Liver (tissue), 3 donors: ENCODE measurements around the gene HDDC3.

Source experiments
- ATF3 ChIP-seq: IDR thresholded peaks from 2 replicates; pipeline ENCODE4 v1.6.1; 2016; ENCODE audit warnings: antibody characterized with exemption
- GABPA ChIP-seq, 2 donors: IDR thresholded peaks in 1 of 2; conservative IDR thresholded peaks in 1 of 2; 2 replicates each; pipeline ENCODE4 v1.6.1; 2016; ENCODE audit warnings: antibody characterized with exemption in 2 of 2, mild to moderate bottlenecking in 1 of 2, moderate library complexity in 1 of 2
- JUND ChIP-seq, 2 donors: IDR thresholded peaks; 2 replicates each; pipeline ENCODE4 v1.6.1; 2016; ENCODE audit warnings: antibody characterized with exemption in 2 of 2
- RXRA ChIP-seq, 2 donors: IDR thresholded peaks; 2 replicates each; pipeline ENCODE4 v1.6.1; 2017 to 2018; ENCODE audit warnings: antibody characterized with exemption in 2 of 2, mild to moderate bottlenecking in 1 of 2
- TAF1 ChIP-seq: conservative IDR thresholded peaks from 2 replicates; pipeline ENCODE4 v1.6.1; 2016; ENCODE audit warnings: antibody characterized with exemption, mild to moderate bottlenecking
- TF ChIP-seq, protein P1 (sequence below): fragments of 150-350 bp; IDR thresholded peaks from 2 replicates; pipeline ENCODE4 v1.5.1; 2017; ENCODE audit warnings: improper control_type of control experiment, low read depth, low read length; ENCODE audit not compliant: missing input control
- TF ChIP-seq, protein P2 (sequence below): IDR thresholded peaks from 2 replicates; pipeline ENCODE4 v1.6.1; 2016; ENCODE audit warnings: antibody characterized with exemption
- donor health status: healthy.
- donor health status: healthy.

- TF ChIP-seq, protein P1, sequence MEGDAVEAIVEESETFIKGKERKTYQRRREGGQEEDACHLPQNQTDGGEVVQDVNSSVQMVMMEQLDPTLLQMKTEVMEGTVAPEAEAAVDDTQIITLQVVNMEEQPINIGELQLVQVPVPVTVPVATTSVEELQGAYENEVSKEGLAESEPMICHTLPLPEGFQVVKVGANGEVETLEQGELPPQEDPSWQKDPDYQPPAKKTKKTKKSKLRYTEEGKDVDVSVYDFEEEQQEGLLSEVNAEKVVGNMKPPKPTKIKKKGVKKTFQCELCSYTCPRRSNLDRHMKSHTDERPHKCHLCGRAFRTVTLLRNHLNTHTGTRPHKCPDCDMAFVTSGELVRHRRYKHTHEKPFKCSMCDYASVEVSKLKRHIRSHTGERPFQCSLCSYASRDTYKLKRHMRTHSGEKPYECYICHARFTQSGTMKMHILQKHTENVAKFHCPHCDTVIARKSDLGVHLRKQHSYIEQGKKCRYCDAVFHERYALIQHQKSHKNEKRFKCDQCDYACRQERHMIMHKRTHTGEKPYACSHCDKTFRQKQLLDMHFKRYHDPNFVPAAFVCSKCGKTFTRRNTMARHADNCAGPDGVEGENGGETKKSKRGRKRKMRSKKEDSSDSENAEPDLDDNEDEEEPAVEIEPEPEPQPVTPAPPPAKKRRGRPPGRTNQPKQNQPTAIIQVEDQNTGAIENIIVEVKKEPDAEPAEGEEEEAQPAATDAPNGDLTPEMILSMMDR = no peak
- TF ChIP-seq JUND (IDR thresholded peaks at IDR 0.05) (no peak), RXRA (IDR thresholded peaks at IDR 0.05) (no peak), GABPA (IDR thresholded peaks at IDR 0.05 in 1 of 2, conservative IDR thresholded peaks at IDR 0.05 in 1 of 2) (no peak), ATF3 (no peak), TAF1 (no peak)
- TF ChIP-seq, protein P2, sequence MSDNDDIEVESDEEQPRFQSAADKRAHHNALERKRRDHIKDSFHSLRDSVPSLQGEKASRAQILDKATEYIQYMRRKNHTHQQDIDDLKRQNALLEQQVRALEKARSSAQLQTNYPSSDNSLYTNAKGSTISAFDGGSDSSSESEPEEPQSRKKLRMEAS = no peak
Observed at GRCh38 chr15:90905306-90906180, 26.8 kb downstream of the HDDC3 start.
